HEK293 (cell line): ENCODE data around the gene NDST4.

ENCODE experiments used
- CTCF ChIA-PET: fragments of 350-600 bp; formaldehyde crosslinking; extraction: SDS; loops from one replicate; lab custom pipeline; 2021; ENCODE audit warnings: antibody characterized with exemption; lab: Yijun Ruan, JAX
- POLR2A ChIA-PET: fragments of 300-600 bp; formaldehyde crosslinking; extraction: SDS; loops from one replicate; lab custom pipeline; 2020; ENCODE audit warnings: antibody characterized with exemption, inconsistent platforms; lab: Yijun Ruan, JAX
- H3K27ac ChIP-seq: fragments of 200-500 bp; sonication (Bioruptor generic); 2 replicates; pipeline ENCODE4 v1.5.1; 2014; ENCODE audit warnings: low read depth, low read length, control low read depth, inconsistent platforms; ENCODE audit errors: extremely low read depth
- H3K36me3 ChIP-seq, 2 experiments: fragments of 200-500 bp in 1 of 2; sonication (Bioruptor generic) in 1 of 2; 1 replicate in 1 of 2; 2 replicates in 1 of 2; pipeline ENCODE4 v1.5.1; 2014 to 2017; ENCODE audit warnings: inconsistent platforms in 2 of 2, low read length in 2 of 2; ENCODE audit not compliant: control insufficient read depth in 2 of 2, insufficient read depth in 1 of 2
- H3K4me1 ChIP-seq: fragments of 200-500 bp; sonication (Bioruptor generic); 2 replicates; pipeline ENCODE4 v1.5.1; 2014; ENCODE audit warnings: mild to moderate bottlenecking, low read length, inconsistent platforms; ENCODE audit not compliant: control insufficient read depth, insufficient read depth
- H3K4me3 ChIP-seq: 2 replicates; pipeline ENCODE4 v1.5.1; 2011; ENCODE audit warnings: low read depth, mild to moderate bottlenecking, control low read depth, low read length, moderate library complexity
- H3K9me3 ChIP-seq: fragments of 200-500 bp; sonication (Bioruptor generic); 2 replicates; pipeline ENCODE4 v1.5.1; 2014; ENCODE audit warnings: low read depth, low read length, inconsistent platforms; ENCODE audit not compliant: control insufficient read depth, insufficient read depth
- BCL11B ChIP-seq: fragments of 450-650 bp; formaldehyde crosslinking; IDR thresholded peaks from 2 replicates; pipeline ENCODE4 v1.5.1; 2016; ENCODE audit warnings: low read depth, missing biosample characterization, missing genetic modification characterization
- GLI2 ChIP-seq: fragments of 450-650 bp; formaldehyde crosslinking; IDR thresholded peaks from 2 replicates; pipeline ENCODE4; 2017; ENCODE audit warnings: missing biosample characterization, missing genetic modification characterization, low read depth, borderline replicate concordance
- PBX3 ChIP-seq: sonication (generic); formaldehyde crosslinking; IDR thresholded peaks from 2 replicates; pipeline ENCODE4 v1.8.1; 2022; ENCODE audit warnings: mild to moderate bottlenecking, moderate library complexity, missing genetic modification reagents
- PRDM4 ChIP-seq: fragments of 450-650 bp; formaldehyde crosslinking; IDR thresholded peaks from 2 replicates; pipeline ENCODE4 v1.5.1; 2017; ENCODE audit warnings: missing biosample characterization, missing genetic modification characterization
- PRDM6 ChIP-seq: fragments of 450-650 bp; formaldehyde crosslinking; IDR thresholded peaks from 2 replicates; pipeline ENCODE4 v1.5.1; 2017; ENCODE audit warnings: missing biosample characterization, missing genetic modification characterization
- REPIN1 ChIP-seq: fragments of 450-650 bp; formaldehyde crosslinking; IDR thresholded peaks from 2 replicates; pipeline ENCODE4 v1.5.1; 2017; ENCODE audit warnings: missing biosample characterization, missing genetic modification characterization, low read depth
- SP3 ChIP-seq: fragments of 450-650 bp; formaldehyde crosslinking; IDR thresholded peaks from 2 replicates; pipeline ENCODE4 v1.5.1; 2016; ENCODE audit warnings: missing biosample characterization, missing genetic modification characterization
- ZBTB44 ChIP-seq: fragments of 450-650 bp; IDR thresholded peaks from 2 replicates; pipeline ENCODE4 v1.5.1; 2018; ENCODE audit warnings: missing biosample characterization, mild to moderate bottlenecking, missing genetic modification characterization
- ZFP3 ChIP-seq: fragments of 450-650 bp; formaldehyde crosslinking; IDR thresholded peaks from 2 replicates; pipeline ENCODE4 v1.5.1; 2016; ENCODE audit warnings: low read depth, missing biosample characterization, missing genetic modification characterization
- ZNF169 ChIP-seq: fragments of 450-650 bp; formaldehyde crosslinking; IDR thresholded peaks from 2 replicates; pipeline ENCODE4 v1.5.1; 2016; ENCODE audit warnings: missing biosample characterization, missing genetic modification characterization
- ZNF214 ChIP-seq: fragments of 450-650 bp; formaldehyde crosslinking; IDR thresholded peaks from 2 replicates; pipeline ENCODE4 v1.5.1; 2017; ENCODE audit warnings: missing biosample characterization, mild to moderate bottlenecking, missing genetic modification characterization, borderline replicate concordance
- ZNF221 ChIP-seq: fragments of 450-650 bp; formaldehyde crosslinking; IDR thresholded peaks from 2 replicates; pipeline ENCODE4 v1.5.1; 2017; ENCODE audit warnings: missing biosample characterization, missing genetic modification characterization, borderline replicate concordance
- ZNF248 ChIP-seq: fragments of 450-650 bp; formaldehyde crosslinking; IDR thresholded peaks from 2 replicates; pipeline ENCODE4 v1.5.1; 2017; ENCODE audit warnings: missing biosample characterization, missing genetic modification characterization
- ZNF302 ChIP-seq: fragments of 450-650 bp; formaldehyde crosslinking; IDR thresholded peaks from 2 replicates; pipeline ENCODE4 v1.5.1; 2016; ENCODE audit warnings: missing biosample characterization, missing genetic modification characterization, low read depth
- ZNF354C ChIP-seq: fragments of 450-650 bp; formaldehyde crosslinking; IDR thresholded peaks from 2 replicates; pipeline ENCODE4 v1.5.1; 2016; ENCODE audit warnings: missing biosample characterization, missing genetic modification characterization, low read depth, borderline replicate concordance
- ZNF391 ChIP-seq: fragments of 450-650 bp; formaldehyde crosslinking; IDR thresholded peaks from 2 replicates; pipeline ENCODE4 v1.5.1; 2016; ENCODE audit warnings: low read depth, missing biosample characterization, missing genetic modification characterization, borderline replicate concordance
- ZNF449 ChIP-seq: fragments of 450-650 bp; formaldehyde crosslinking; IDR thresholded peaks from 2 replicates; pipeline ENCODE4 v1.5.1; 2017; ENCODE audit warnings: missing biosample characterization, mild to moderate bottlenecking, missing genetic modification characterization, moderate library complexity
- ZNF521 ChIP-seq: fragments of 450-650 bp; formaldehyde crosslinking; IDR thresholded peaks from 2 replicates; pipeline ENCODE4 v1.5.1; 2017; ENCODE audit warnings: missing biosample characterization, mild to moderate bottlenecking, missing genetic modification characterization
- ZNF530 ChIP-seq: fragments of 450-650 bp; formaldehyde crosslinking; IDR thresholded peaks from 2 replicates; pipeline ENCODE4 v1.5.1; 2016; ENCODE audit warnings: low read depth, missing biosample characterization, missing genetic modification characterization
- ZNF549 ChIP-seq: fragments of 450-650 bp; IDR thresholded peaks from 2 replicates; pipeline ENCODE4 v1.5.1; 2018; ENCODE audit warnings: missing biosample characterization, missing genetic modification characterization, mild to moderate bottlenecking, inconsistent platforms, moderate library complexity
- ZNF600 ChIP-seq: fragments of 450-650 bp; formaldehyde crosslinking; IDR thresholded peaks from 2 replicates; pipeline ENCODE4 v1.5.1; 2016; ENCODE audit warnings: missing biosample characterization, missing genetic modification characterization
- ZSCAN18 ChIP-seq: fragments of 450-650 bp; formaldehyde crosslinking; IDR thresholded peaks from 2 replicates; pipeline ENCODE4 v1.5.1; 2016; ENCODE audit warnings: missing biosample characterization, missing genetic modification characterization

NDST4 gene

GRCh38 chr4:114815760-114816159 lies 297.7 kb downstream of the NDST4 start (continued):
- TF ChIP-seq ZSCAN18 (tag by site-specific recombination): no peak
- no peak for TF ChIP-seq PBX3 (CRISPR knock-in tag)
- no peak for TF ChIP-seq GLI2 (tag by site-specific recombination)
- no peak for TF ChIP-seq ZNF221 (tag by site-specific recombination)
- TF ChIP-seq ZNF248 (tag by site-specific recombination): no peak
- no peak for TF ChIP-seq ZNF549 (tag by site-specific recombination)

GRCh38 chr4:114813961-114814360 lies 299.5 kb downstream of the NDST4 start:
- peaks cover 2% of the 10 kb centered on the region; the same call in 1 of the 2 replicates for H3K4me1 ChIP-seq
- no peaks in the 10 kb centered on the region for H3K9me3 ChIP-seq
- no peaks in the 10 kb centered on the region for H3K36me3 ChIP-seq
- no peak overlapping the region for H3K4me3 ChIP-seq
- ChIA-PET POLR2A (no interaction called here), CTCF (interaction anchor here (0.5 kb wide), 1 partner anchor 429 kb away, joined by 4 read pairs; no protein-coding TSS in a partner anchor)
- TF ChIP-seq ZNF600: no peak
- TF ChIP-seq ZNF449 (tag by site-specific recombination): no peak
- no peak for TF ChIP-seq ZNF169 (tag by site-specific recombination)
- no peak for TF ChIP-seq ZNF354C (tag by site-specific recombination)
- no peak for TF ChIP-seq BCL11B (tag by site-specific recombination)
- TF ChIP-seq REPIN1 (tag by site-specific recombination): no peak
- H3K27ac ChIP-seq: no peak overlapping the region

GRCh38 chr4:114811564-114812301 lies 301.7 kb downstream of the NDST4 start:
- H3K27ac ChIP-seq: 0 out of 2 replicates have a peak overlapping the region, but pooled peaks have one; percentile 16
- CTCF ChIA-PET: interaction anchor here (1.5 kb wide), 1 partner anchor 31 kb away, joined by 3 read pairs; no protein-coding TSS in a partner anchor
- POLR2A ChIA-PET: no interaction called here
- H3K9me3 ChIP-seq: no peaks in the 10 kb centered on the region
- H3K4me1 ChIP-seq: peaks cover 2% of the 10 kb centered on the region; the same call in 1 of the 2 replicates
- no peak overlapping the region for H3K4me3 ChIP-seq
- no peaks in the 10 kb centered on the region for H3K36me3 ChIP-seq
- peak; percentile 13; the same call in 1 of the 2 replicates for TF ChIP-seq ZFP3 (tag by site-specific recombination)
- TF ChIP-seq PRDM4 (tag by site-specific recombination): peak; percentile 72
- peak; percentile 86 for TF ChIP-seq ZBTB44 (tag by site-specific recombination)
- TF ChIP-seq PRDM6 (tag by site-specific recombination): peak; percentile 77
- no peak for TF ChIP-seq SP3 (tag by site-specific recombination)
- TF ChIP-seq ZNF214 (tag by site-specific recombination): no peak
- no peak for TF ChIP-seq ZNF530
- TF ChIP-seq ZNF391 (tag by site-specific recombination): no peak
- TF ChIP-seq ZNF521 (tag by site-specific recombination): no peak
- no peak for TF ChIP-seq ZNF302 (tag by site-specific recombination)
